Lower lobe of right lung (tissue), 2 donors: Measurements from ENCODE around the gene ETS1. TPM values are rescaled to one million over a fixed set of nuclear protein-coding genes. Genes with fewer than 3 reads are reported as not detected.

ENCODE experiments used
- ATAC-seq, 2 donors: fragments of 200-7000 bp; cut with Tn5 transposase; one replicate each; pipeline ENCODE4 v1.9.1; 2020 to 2022; ENCODE audit warnings: mild to moderate bottlenecking in 2 of 2, moderate library complexity in 2 of 2
- DNase-seq: peaks from one replicate; pipeline ENCODE4 v3.0.0-alpha.2; 2020
- H3K27ac ChIP-seq: fragments of 200-600 bp; one replicate; pipeline ENCODE4 v1.8.0; 2022
- H3K27me3 ChIP-seq: fragments of 200-600 bp; one replicate; pipeline ENCODE4 v1.8.0; 2022; ENCODE audit warnings: low read depth
- H3K36me3 ChIP-seq: fragments of 200-600 bp; one replicate; pipeline ENCODE4 v1.8.0; 2022; ENCODE audit warnings: mild to moderate bottlenecking
- H3K4me1 ChIP-seq: fragments of 200-600 bp; one replicate; pipeline ENCODE4 v1.8.0; 2022
- H3K4me3 ChIP-seq: fragments of 200-600 bp; one replicate; pipeline ENCODE4 v1.8.0; 2022; ENCODE audit warnings: mild to moderate bottlenecking
- H3K9me3 ChIP-seq: fragments of 200-600 bp; one replicate; pipeline ENCODE4 v1.8.0; 2022
- CTCF ChIP-seq: fragments of 200-600 bp; IDR thresholded peaks from one replicate; pipeline ENCODE4 v1.8.0; 2022; ENCODE audit warnings: antibody characterized with exemption, mild to moderate bottlenecking
- intact Hi-C: fragments of 100-400 bp; cut with DNase I; formaldehyde crosslinking; loops from one replicate; pipeline ENCODE4 v1.11.0; 2022
- total RNA-seq: library from RNA; stranded (reverse); fragmentation: NEBNext Ultra II Directional; extraction: Animal tissue kit (Norgen Biotek cat#: 25700); gene quantifications from one replicate; pipeline ENCODE4 v1.2.1, GENCODE V29; 2021
- donor health status: DM: no; HTN: yes; CAD: no; lungs with severe emphysema.

Gene ETS1
- total RNA-seq, 1 donor from 2014 or later, result 123 TPM

- Histone ChIP-seq H3K4me3 (no peak overlapping the region), H3K36me3 (no peaks in the 10 kb centered on the region), H3K4me1 (peaks cover 22% of the 10 kb centered on the region), H3K27ac (no peak overlapping the region), H3K27me3 (no peaks in the 10 kb centered on the region), H3K9me3 (no peaks in the 10 kb centered on the region)
- intact Hi-C loops, result no loop called here
- no peak for TF ChIP-seq CTCF
- DNase-seq (no peak), ATAC-seq (no peak)
Measured at GRCh38 chr11:128620309-128621100, 33.1 kb upstream of the ETS1 start.

- Histone ChIP-seq H3K4me1 (peaks cover 14% of the 10 kb centered on the region), H3K27ac (no peak overlapping the region), H3K36me3 (no peaks in the 10 kb centered on the region), H3K9me3 (no peaks in the 10 kb centered on the region), H3K4me3 (no peak overlapping the region), H3K27me3 (no peaks in the 10 kb centered on the region)
- intact Hi-C loops, result no loop called here
- no peak for ATAC-seq
- no peak for DNase-seq
- no peak for TF ChIP-seq CTCF
Measured at GRCh38 chr11:128619540-128620308, 32.4 kb upstream of the ETS1 start.

- intact Hi-C loops, result no loop called here
- peaks cover 7% of the 10 kb centered on the region for H3K4me1 ChIP-seq
- TF ChIP-seq CTCF, result no peak
- ATAC-seq, result no peak
- DNase-seq, result no peak
- H3K4me3 ChIP-seq, result no peak overlapping the region
- H3K36me3 ChIP-seq, result no peaks in the 10 kb centered on the region
- H3K9me3 ChIP-seq, result no peaks in the 10 kb centered on the region
- no peak overlapping the region for H3K27ac ChIP-seq
- no peaks in the 10 kb centered on the region for H3K27me3 ChIP-seq
Measured at GRCh38 chr11:128619007-128619406, 31.6 kb upstream of the ETS1 start.

GRCh38 chr11:128618603-128619002 is 31.2 kb upstream of the ETS1 start:
- no peak for TF ChIP-seq CTCF
- intact Hi-C loops, result no loop called here
- peaks cover 4% of the 10 kb centered on the region for H3K4me1 ChIP-seq

GRCh38 chr11:128616161-128616560 is 28.8 kb upstream of the ETS1 start:
- H3K36me3 ChIP-seq, result no peaks in the 10 kb centered on the region
- intact Hi-C loops, result no loop called here
- H3K4me1 ChIP-seq, result peaks cover 10% of the 10 kb centered on the region
- DNase-seq, result no peak
- no peak overlapping the region for H3K27ac ChIP-seq
- H3K9me3 ChIP-seq, result no peaks in the 10 kb centered on the region
- no peak for TF ChIP-seq CTCF
- ATAC-seq, result no peak
- no peak overlapping the region for H3K4me3 ChIP-seq
- no peaks in the 10 kb centered on the region for H3K27me3 ChIP-seq

More at GRCh38 chr11:128618603-128619002, 31.2 kb upstream of the ETS1 start:
- no peak for ATAC-seq
- no peak for DNase-seq
- no peak overlapping the region for H3K27ac ChIP-seq
- no peaks in the 10 kb centered on the region for H3K27me3 ChIP-seq
- H3K9me3 ChIP-seq, result no peaks in the 10 kb centered on the region
- no peak overlapping the region for H3K4me3 ChIP-seq
- no peaks in the 10 kb centered on the region for H3K36me3 ChIP-seq
